Renal cortex interstitium (tissue), 15 donors: Measurements from ENCODE around the gene PPARA. TPM values are rescaled to one million over a fixed set of nuclear protein-coding genes. Genes with fewer than 3 reads are reported as not detected.

Experiments used
- DNase-seq, 11 donors: peaks; one replicate each; pipeline ENCODE4 v3.0.0-alpha.2; 2013; ENCODE audit warnings: low read depth in 9 of 11, low spot score in 4 of 11; ENCODE audit errors: extremely low read depth in 1 of 11
- long read RNA-seq, 16 experiments: transcript quantifications; one replicate each; lab custom pipeline, GENCODE V29; 2026
- polyA plus RNA-seq, 3 donors: library from polyadenylated mRNA; unstranded; fragments of 120-200 nt; gene quantifications; one replicate each; pipeline ENCODE4 v1.2.1, GENCODE V29; 2013; ENCODE audit not compliant: insufficient read length in 3 of 3

PPARA gene
- polyA plus RNA-seq: 10 to 100 TPM; 25.1 to 34.1 (median 26.3) TPM
- long read RNA-seq, donor 1: 0 reads
- long read RNA-seq, donor 2: 0 reads
- long read RNA-seq, donor 3, partial matches to known transcripts: 34 of 35 reads
- long read RNA-seq, donor 3, other reads (novel, unspliced or antisense): 0 of 35 reads
- long read RNA-seq, donor 4, full-length matches to known transcripts: 4 of 11 reads
- long read RNA-seq, donor 4, partial matches to known transcripts: 0 of 11 reads
- long read RNA-seq, donor 4, other reads (novel, unspliced or antisense): 7 of 11 reads
- long read RNA-seq, donor 5, full-length matches to known transcripts: 4 of 48 reads
- long read RNA-seq, donor 5, partial matches to known transcripts: 39 of 48 reads
- long read RNA-seq, donor 5, other reads (novel, unspliced or antisense): 5 of 48 reads
- long read RNA-seq, donor 6, full-length matches to known transcripts: 3 of 3 reads
- long read RNA-seq, donor 6, partial matches to known transcripts: 0 of 3 reads
- long read RNA-seq, donor 6, other reads (novel, unspliced or antisense): 0 of 3 reads
- long read RNA-seq, donor 7: 0 reads
- long read RNA-seq, donor 8, full-length matches to known transcripts: 4 of 32 reads
- long read RNA-seq, donor 8, partial matches to known transcripts: 28 of 32 reads
- long read RNA-seq, donor 8, other reads (novel, unspliced or antisense): 0 of 32 reads
- long read RNA-seq, donor 9, full-length matches to known transcripts: 2 of 7 reads
- long read RNA-seq, donor 9, partial matches to known transcripts: 0 of 7 reads
- long read RNA-seq, donor 9, other reads (novel, unspliced or antisense): 5 of 7 reads
- long read RNA-seq, donor 10, full-length matches to known transcripts: 1 of 1 reads
- long read RNA-seq, donor 10, partial matches to known transcripts: 0 of 1 reads
- long read RNA-seq, donor 10, other reads (novel, unspliced or antisense): 0 of 1 reads
- long read RNA-seq, donor 11: 0 reads
- long read RNA-seq, donor 12: 0 reads
- long read RNA-seq, donor 13, partial matches to known transcripts: 21 of 31 reads
- long read RNA-seq, donor 13, other reads (novel, unspliced or antisense): 7 of 31 reads
- long read RNA-seq, donor 14, partial matches to known transcripts: 12 of 13 reads
- long read RNA-seq, donor 14, other reads (novel, unspliced or antisense): 0 of 13 reads
- long read RNA-seq, donor 15: 0 reads
- long read RNA-seq, donor 16, full-length matches to known transcripts: 1 of 1 reads
- long read RNA-seq, donor 16, partial matches to known transcripts: 0 of 1 reads
- long read RNA-seq, donor 16, other reads (novel, unspliced or antisense): 0 of 1 reads

GRCh38 chr22:46150034-46150654 lies at the start of gene PPARA:
TSS of gene PPARA (plus strand) at chr22:46150526. CDS start at chr22:46198384, 47,858 bp downstream.
- peak in 7 of 11 donors; percentile 47 to 80 (median 72) for DNase-seq

- no peak for DNase-seq
Observed at GRCh38 chr22:46102159-46102558, 48.2 kb upstream of the PPARA start.

- DNase-seq: no peak
Observed at GRCh38 chr22:46102752-46103151, 47.6 kb upstream of the PPARA start.

GRCh38 chr22:46103181-46103580 lies 47.1 kb upstream of the PPARA start:
- DNase-seq: no peak

- DNase-seq: no peak
Observed at GRCh38 chr22:46103664-46104063, 46.7 kb upstream of the PPARA start.

GRCh38 chr22:46104170-46104880 lies 46.0 kb upstream of the PPARA start:
- no peak for DNase-seq

GRCh38 chr22:46104881-46105493 lies 45.3 kb upstream of the PPARA start:
- DNase-seq: no peak

- peak in 1 of 11 donors; percentile 63 for DNase-seq
Observed at GRCh38 chr22:46105494-46106278, 44.6 kb upstream of the PPARA start.

- DNase-seq: no peak
Observed at GRCh38 chr22:46106279-46107022, 43.9 kb upstream of the PPARA start.

GRCh38 chr22:46107089-46107664 lies 43.1 kb upstream of the PPARA start:
- no peak for DNase-seq

GRCh38 chr22:46107753-46108563 lies 42.4 kb upstream of the PPARA start:
- DNase-seq: no peak

GRCh38 chr22:46108564-46109473 lies 41.5 kb upstream of the PPARA start:
- no peak for DNase-seq

- no peak for DNase-seq
Observed at GRCh38 chr22:46109474-46110003, 40.8 kb upstream of the PPARA start.

- no peak for DNase-seq
Observed at GRCh38 chr22:46110215-46110614, 40.1 kb upstream of the PPARA start.
